HEK293 (cell line): ENCODE results near the gene TEX47.

Experiments
- ATF2 ChIP-seq: fragments of 450-650 bp; formaldehyde crosslinking; IDR thresholded peaks from 2 replicates; pipeline ENCODE4 v1.5.1; 2016; ENCODE audit warnings: missing biosample characterization, missing genetic modification characterization, low read depth
- CTCF ChIP-seq: fragments of 450-650 bp; formaldehyde crosslinking; IDR thresholded peaks from 2 replicates; pipeline ENCODE4 v1.5.1; 2016; ENCODE audit warnings: missing biosample characterization, missing genetic modification characterization
- KLF10 ChIP-seq: fragments of 450-650 bp; IDR thresholded peaks from 2 replicates; pipeline ENCODE4 v1.5.1; 2018; ENCODE audit warnings: missing biosample characterization, mild to moderate bottlenecking, missing genetic modification characterization
- REPIN1 ChIP-seq: fragments of 450-650 bp; formaldehyde crosslinking; IDR thresholded peaks from 2 replicates; pipeline ENCODE4 v1.5.1; 2017; ENCODE audit warnings: missing biosample characterization, missing genetic modification characterization, low read depth
- SALL2 ChIP-seq: fragments of 450-650 bp; formaldehyde crosslinking; IDR thresholded peaks from 2 replicates; pipeline ENCODE4 v1.5.0; 2017; ENCODE audit warnings: missing biosample characterization, mild to moderate bottlenecking, missing genetic modification characterization, borderline replicate concordance
- SCRT1 ChIP-seq: fragments of 450-650 bp; formaldehyde crosslinking; IDR thresholded peaks from 2 replicates; pipeline ENCODE4 v1.5.1; 2016; ENCODE audit warnings: missing biosample characterization, missing genetic modification characterization, borderline replicate concordance
- ZBTB21 ChIP-seq: fragments of 450-650 bp; formaldehyde crosslinking; IDR thresholded peaks from 2 replicates; pipeline ENCODE4 v1.5.1; 2017; ENCODE audit warnings: missing biosample characterization, missing genetic modification characterization
- ZNF114 ChIP-seq: fragments of 450-650 bp; formaldehyde crosslinking; IDR thresholded peaks from 2 replicates; pipeline ENCODE4 v1.5.0; 2017; ENCODE audit warnings: missing biosample characterization, missing genetic modification characterization
- ZNF146 ChIP-seq: fragments of 450-650 bp; formaldehyde crosslinking; IDR thresholded peaks from 2 replicates; pipeline ENCODE4 v1.5.1; 2016; ENCODE audit warnings: missing biosample characterization, missing genetic modification characterization
- ZNF19 ChIP-seq: fragments of 450-650 bp; formaldehyde crosslinking; IDR thresholded peaks from 2 replicates; pipeline ENCODE4; 2016; ENCODE audit warnings: missing biosample characterization, missing genetic modification characterization, low read depth
- ZNF664 ChIP-seq: fragments of 450-650 bp; formaldehyde crosslinking; IDR thresholded peaks from 2 replicates; pipeline ENCODE4 v1.5.1; 2016; ENCODE audit warnings: missing biosample characterization, missing genetic modification characterization
- ZNF704 ChIP-seq: fragments of 450-650 bp; formaldehyde crosslinking; IDR thresholded peaks from 2 replicates; pipeline ENCODE4 v1.5.1; 2016; ENCODE audit warnings: missing biosample characterization, missing genetic modification characterization
- ZNF76 ChIP-seq: fragments of 450-650 bp; formaldehyde crosslinking; IDR thresholded peaks from 2 replicates; pipeline ENCODE4; 2016; ENCODE audit warnings: low read depth, missing biosample characterization, missing genetic modification characterization, borderline replicate concordance
- ZNF785 ChIP-seq: fragments of 450-650 bp; formaldehyde crosslinking; IDR thresholded peaks from 2 replicates; pipeline ENCODE4 v1.5.1; 2016; ENCODE audit warnings: missing biosample characterization, missing genetic modification characterization

GRCh38 chr7:88845091-88845490 lies 49.6 kb upstream of the TEX47 start:
- TF ChIP-seq ZNF664 (tag by site-specific recombination) (no peak), ZNF785 (tag by site-specific recombination) (no peak), ATF2 (no peak), SALL2 (no peak), ZNF76 (tag by site-specific recombination) (no peak), SCRT1 (tag by site-specific recombination) (no peak), ZBTB21 (no peak), REPIN1 (no peak), ZNF114 (no peak), CTCF (no peak), ZNF19 (no peak), ZNF704 (no peak), KLF10 (tag by site-specific recombination) (no peak), ZNF146 (tag by site-specific recombination) (no peak)
